GM21367 (cell line): ENCODE measurements around the gene ADGRE3.
"Not testable (repeated sequence)": the region's sequence is repeated elsewhere in the genome, so short reads cannot be mapped to it uniquely, and the experiment has no call there.

Experiments used
- ATAC-seq: cut with Tn5 transposase; IDR thresholded peaks from one replicate; pipeline ENCODE4 v1.9.1; 2021; ENCODE audit not compliant: unreplicated experiment

The ADGRE3 gene

GRCh38 chr19:14672188-14672872 lies 2.3 kb downstream of the ADGRE3 start:
- no peak for ATAC-seq

- ATAC-seq = no peak
Observed at GRCh38 chr19:14670408-14670807, 4.2 kb downstream of the ADGRE3 start.

GRCh38 chr19:14669940-14670339 lies 4.7 kb downstream of the ADGRE3 start:
- ATAC-seq = no peak

DNA sequence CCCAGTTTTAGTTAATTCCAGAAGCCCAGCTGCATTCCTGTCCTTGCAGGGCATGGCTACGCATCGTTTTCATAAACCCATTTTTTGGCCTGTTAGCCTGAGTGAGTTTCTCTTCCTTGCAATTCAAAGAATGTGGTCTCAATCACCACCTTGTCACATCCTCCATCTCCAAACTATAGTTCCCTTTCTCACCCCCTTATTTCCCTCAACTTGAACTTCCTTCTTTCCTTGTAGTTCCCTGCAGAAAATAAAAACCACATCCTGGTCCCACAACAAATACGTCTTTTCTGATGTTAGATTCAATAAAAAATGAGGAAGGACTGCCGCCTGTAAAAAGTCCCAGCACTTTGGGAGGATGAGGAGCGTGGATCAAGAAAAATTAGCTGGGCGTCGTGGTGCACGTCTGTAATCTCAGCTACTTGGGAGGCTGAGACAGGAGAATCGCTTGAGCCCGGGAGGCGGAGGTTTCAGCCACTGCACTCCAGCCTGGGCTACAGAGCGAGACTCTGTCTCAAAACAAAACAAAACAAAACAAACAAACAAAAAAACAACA lies 13.2 kb downstream of the ADGRE3 start:
- no peak for ATAC-seq

- ATAC-seq = no peak
Observed at GRCh38 chr19:14659874-14660489, 14.7 kb downstream of the ADGRE3 start.

GRCh38 chr19:14655726-14656125 lies 18.9 kb downstream of the ADGRE3 start:
- ATAC-seq = no peak

GRCh38 chr19:14654786-14655560 lies 19.7 kb downstream of the ADGRE3 start:
- no peak for ATAC-seq

DNA sequence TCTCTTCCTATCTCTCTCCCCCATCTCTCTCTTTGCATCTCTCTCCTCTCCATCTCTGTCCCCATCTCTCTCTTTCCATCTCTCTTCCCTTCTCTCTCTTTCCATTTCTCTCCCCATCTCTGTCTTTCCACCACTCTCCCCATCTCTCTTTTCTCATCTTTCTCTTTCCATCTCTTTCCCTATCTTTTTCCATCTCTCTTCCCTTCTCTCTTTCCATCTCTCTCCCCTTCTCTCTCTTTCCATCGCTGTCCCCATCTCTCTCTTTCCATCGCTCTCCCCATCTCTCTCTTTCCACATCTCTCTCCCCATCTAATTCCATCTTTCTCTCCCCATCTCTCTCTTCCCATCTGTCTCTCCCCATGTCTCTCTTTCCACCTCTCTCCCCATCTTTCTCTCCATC lies 24.5 kb downstream of the ADGRE3 start:
- no peak for ATAC-seq

- ATAC-seq = no peak
Observed at GRCh38 chr19:14649020-14649419, 25.6 kb downstream of the ADGRE3 start.

- ATAC-seq = no peak
Observed at GRCh38 chr19:14648506-14648905, 26.1 kb downstream of the ADGRE3 start.

DNA sequence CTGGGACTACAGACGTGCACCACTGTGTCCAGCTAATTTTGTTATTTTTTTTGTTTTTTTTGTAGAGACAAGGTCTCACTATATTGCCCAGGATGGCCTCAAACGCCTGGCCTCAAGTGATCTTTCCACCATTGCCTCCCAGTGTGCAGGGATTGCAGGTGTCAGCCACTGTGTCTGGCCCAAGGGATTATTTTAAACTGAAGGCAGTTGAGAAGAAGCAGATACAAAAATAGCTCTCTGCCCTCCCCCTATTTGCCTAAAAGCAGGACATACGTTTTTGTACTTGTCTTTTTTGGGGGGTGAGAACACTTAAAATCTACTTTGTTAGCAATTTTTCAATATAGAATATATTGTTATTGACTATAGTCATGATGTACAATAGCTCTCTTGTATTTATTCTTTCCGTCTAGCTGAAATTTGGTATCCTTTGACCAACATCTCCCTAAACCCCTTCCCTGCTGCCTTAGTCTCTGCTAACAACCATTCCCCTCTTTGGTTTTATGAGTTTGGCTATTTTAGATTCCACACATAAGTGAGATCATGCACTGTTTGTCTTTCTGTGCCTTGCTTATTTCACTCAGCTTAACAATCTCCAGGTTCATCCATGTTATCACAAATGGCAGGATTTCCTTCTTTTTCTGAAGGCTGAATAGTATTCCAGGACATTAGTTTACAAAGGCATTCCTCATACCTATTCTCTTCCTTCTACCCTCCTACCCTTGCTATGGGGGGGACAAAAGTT lies 34.9 kb downstream of the ADGRE3 start:
- ATAC-seq = no peak

DNA sequence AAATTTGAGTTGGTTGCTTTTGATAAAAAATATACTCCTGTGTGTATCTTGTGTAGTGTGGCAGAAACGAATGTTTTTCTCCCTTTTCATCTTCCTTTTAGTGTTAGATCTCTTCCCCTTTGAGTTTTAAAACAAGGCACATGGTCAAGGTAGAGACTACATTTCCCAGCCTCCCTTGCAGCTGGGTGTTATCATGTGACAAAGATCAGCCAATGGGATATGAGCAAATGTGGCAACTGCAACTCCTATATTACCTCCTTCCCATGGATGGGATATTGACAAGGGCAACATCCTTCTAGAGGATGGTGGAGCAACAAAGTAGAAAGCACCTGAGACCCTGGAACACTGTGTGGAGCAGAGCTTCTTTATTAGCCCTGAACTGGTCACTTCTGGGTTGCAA lies 42.4 kb downstream of the ADGRE3 start:
- no peak for ATAC-seq

- no peak for ATAC-seq
Observed at GRCh38 chr19:14629557-14629956, 45.1 kb downstream of the ADGRE3 start.

DNA sequence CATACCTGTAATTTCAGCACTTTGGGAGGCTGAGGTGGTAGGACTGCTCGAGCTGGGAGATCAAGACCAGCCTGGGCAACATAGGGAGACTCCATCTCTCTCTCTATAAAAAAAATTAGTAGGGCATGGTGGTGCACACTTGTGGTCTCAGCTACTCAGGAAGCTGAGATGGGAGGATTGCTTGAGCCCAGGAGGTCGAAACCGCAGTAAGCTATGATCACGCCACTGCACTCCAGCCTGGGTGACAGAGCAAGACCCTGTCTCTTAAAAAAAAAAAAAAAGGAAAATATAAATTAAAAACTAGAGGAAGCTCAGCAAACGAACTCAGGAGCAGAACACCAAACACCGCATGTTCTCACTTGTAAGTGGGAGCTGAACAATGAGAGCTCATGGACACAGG lies 50.2 kb downstream of the ADGRE3 start:
- not testable (repeated sequence) for ATAC-seq

GRCh38 chr19:14619404-14619803 lies 55.2 kb downstream of the ADGRE3 start:
- no peak for ATAC-seq

GRCh38 chr19:14616407-14616806 lies 58.2 kb downstream of the ADGRE3 start:
- no peak for ATAC-seq

DNA sequence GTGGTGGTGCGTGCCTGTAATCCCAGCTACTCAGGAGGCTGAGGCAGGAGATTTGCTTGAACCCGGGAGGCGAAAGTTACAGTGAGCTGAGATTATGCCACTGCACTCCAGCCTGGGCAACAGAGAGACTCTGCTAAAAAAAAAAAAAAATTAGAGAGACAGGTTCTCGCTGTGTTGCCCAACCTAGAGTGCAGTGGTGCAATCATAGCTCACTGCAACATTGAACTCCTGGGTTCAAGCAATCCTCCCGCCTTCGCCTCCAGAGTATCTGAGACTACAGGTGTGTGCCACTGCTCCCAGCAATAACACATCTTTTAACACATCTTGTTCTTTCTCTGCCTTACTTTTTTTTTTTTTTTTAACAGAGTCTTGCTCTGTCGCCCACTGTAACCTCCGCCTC lies 59.0 kb downstream of the ADGRE3 start:
- no peak for ATAC-seq

DNA sequence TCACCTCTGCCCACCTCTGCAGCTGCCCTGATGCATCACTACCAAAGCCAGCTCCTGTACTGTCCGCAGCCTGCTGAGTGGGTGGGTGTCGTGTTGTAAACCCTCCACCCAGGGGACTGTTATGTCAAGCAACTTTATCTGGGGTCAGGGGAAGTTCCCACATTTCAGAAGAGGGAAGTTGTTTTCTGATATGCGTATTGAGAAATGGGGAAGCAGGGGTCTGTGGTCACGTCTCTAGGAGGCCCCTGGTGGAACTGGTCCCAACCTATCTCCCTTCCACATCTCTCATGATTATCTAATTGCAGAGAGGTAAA lies 60.6 kb downstream of the ADGRE3 start:
- ATAC-seq = no peak

DNA sequence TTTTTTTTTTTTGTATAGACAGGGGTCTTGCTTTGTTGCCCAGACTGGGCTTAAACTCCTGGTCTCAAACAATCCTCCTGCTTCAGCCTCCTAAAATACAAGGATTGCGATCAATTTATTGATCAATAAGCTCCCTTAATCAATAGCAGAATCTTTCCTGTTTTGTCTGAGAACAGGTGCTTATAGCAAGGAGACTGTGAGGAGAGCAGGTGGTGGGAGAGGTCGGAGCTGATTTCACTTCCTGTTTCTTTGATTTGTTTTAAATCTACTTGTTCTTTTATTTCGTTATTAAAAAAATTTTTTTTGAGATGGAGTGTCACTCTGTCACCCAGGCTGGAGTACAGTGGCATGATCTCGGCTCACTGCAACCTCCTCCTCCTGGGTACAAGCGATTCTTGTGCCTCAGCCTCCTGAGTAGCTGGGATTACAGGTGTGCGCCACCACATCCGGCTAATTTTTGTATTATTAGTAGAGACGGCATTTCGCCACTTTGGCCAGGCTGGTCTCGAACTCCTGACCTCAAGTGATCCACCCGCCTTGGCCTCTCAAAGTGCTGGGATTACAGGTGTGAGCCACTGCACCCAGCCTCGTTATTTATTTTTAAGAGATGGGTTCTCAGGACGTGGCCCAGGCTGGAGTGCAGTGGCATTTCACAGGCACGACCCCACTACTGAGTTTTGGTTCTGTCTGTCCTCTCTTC lies 61.1 kb downstream of the ADGRE3 start:
- ATAC-seq = not testable (repeated sequence)

DNA sequence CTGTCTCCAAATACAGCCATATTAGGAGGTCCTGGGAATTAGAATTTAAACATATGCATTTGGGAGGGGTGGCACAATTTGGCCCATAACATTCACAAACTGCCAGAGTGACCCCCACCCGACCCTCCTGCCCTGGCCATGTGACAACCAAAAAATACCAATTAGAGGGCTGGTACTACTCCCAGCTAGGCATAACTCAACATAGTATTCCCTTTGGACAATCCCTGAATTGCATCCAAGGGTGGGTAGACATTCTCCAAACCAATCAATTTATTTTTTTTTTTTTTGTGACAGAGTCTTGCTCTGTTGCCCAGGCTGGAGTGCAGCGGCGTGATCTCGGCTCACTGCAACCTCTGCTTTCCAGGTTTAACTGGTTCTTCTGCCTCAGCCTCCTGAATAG lies 62.0 kb downstream of the ADGRE3 start:
- no peak for ATAC-seq

DNA sequence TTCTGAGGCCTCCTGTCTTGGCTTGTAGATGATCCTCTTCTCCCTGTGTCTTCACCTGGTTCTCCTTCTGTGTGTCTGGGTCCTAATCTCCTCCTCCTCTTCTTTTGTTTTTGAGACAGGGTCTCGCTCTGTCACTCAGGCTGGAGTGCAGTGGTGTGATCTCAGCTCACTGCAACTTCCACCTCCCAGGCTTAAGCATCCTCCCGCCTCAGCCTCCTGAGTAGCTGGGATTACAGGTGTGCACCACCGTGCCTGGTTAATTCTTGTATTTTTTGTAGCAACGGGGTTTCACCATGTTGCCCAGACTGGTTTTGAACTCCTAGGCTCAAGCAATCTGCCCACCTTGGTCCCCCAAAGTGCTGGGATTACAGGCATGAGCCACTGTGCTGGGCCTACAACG lies 62.4 kb downstream of the ADGRE3 start:
- not testable (repeated sequence) for ATAC-seq
